GM19397 (cell line): Measurements from ENCODE around the gene EEF1AKMT1.
"Not testable (repeated sequence)": the region's sequence is repeated elsewhere in the genome, so short reads cannot be mapped to it uniquely, and the experiment has no call there.

Source experiments
- ATAC-seq: cut with Tn5 transposase; IDR thresholded peaks from one replicate; pipeline ENCODE4 v1.9.1; 2021; ENCODE audit warnings: mild to moderate bottlenecking, moderate library complexity; ENCODE audit not compliant: unreplicated experiment

The EEF1AKMT1 gene

GRCh38 chr13:20778311-20778710 is 4.5 kb upstream of the EEF1AKMT1 start:
- no peak for ATAC-seq

- ATAC-seq: no peak
Observed at GRCh38 chr13:20776751-20777150, 3.0 kb upstream of the EEF1AKMT1 start.

GRCh38 chr13:20775961-20776360 is 2.2 kb upstream of the EEF1AKMT1 start:
- ATAC-seq: no peak

- no peak for ATAC-seq
Observed at GRCh38 chr13:20774746-20775145, 985 bp upstream of the EEF1AKMT1 start.

GRCh38 chr13:20772401-20773131 is 1.2 kb downstream of the EEF1AKMT1 start:
- no peak for ATAC-seq

GRCh38 chr13:20769834-20770233 is 3.9 kb downstream of the EEF1AKMT1 start:
- ATAC-seq: no peak

- no peak for ATAC-seq
Observed at GRCh38 chr13:20769091-20769490, 4.7 kb downstream of the EEF1AKMT1 start.

- ATAC-seq: no peak
Observed at GRCh38 chr13:20767309-20767943, 6.3 kb downstream of the EEF1AKMT1 start.

GRCh38 chr13:20760872-20761271 is 12.9 kb downstream of the EEF1AKMT1 start:
- ATAC-seq: no peak

GRCh38 chr13:20754009-20754408 is 19.8 kb downstream of the EEF1AKMT1 start:
- ATAC-seq: no peak

GRCh38 chr13:20749377-20749776 is 24.4 kb downstream of the EEF1AKMT1 start:
- no peak for ATAC-seq

- ATAC-seq: not testable (repeated sequence)
Observed at GRCh38 chr13:20743830-20744404, 29.8 kb downstream of the EEF1AKMT1 start.

- ATAC-seq: no peak
Observed at GRCh38 chr13:20740021-20740420, 33.7 kb downstream of the EEF1AKMT1 start.

GRCh38 chr13:20738616-20739015 is 35.1 kb downstream of the EEF1AKMT1 start:
- ATAC-seq: no peak

- ATAC-seq: no peak
Observed at GRCh38 chr13:20729633-20730585, 43.9 kb downstream of the EEF1AKMT1 start.

- no peak for ATAC-seq
Observed at GRCh38 chr13:20728579-20729311, 45.0 kb downstream of the EEF1AKMT1 start.

GRCh38 chr13:20727856-20728255 is 45.9 kb downstream of the EEF1AKMT1 start:
- no peak for ATAC-seq

- ATAC-seq: no peak
Observed at GRCh38 chr13:20721454-20722357, 52.1 kb downstream of the EEF1AKMT1 start.

GRCh38 chr13:20721058-20721453 is 52.7 kb downstream of the EEF1AKMT1 start:
- ATAC-seq: no peak
